Measurements from ENCODE around the gene GSG1. TPM values are rescaled to one million over a fixed set of nuclear protein-coding genes. Genes with fewer than 3 reads are reported as not detected.

Gene GSG1
- total RNA-seq, 1 experiment from 2014 or later: 0.28 TPM

GRCh38 chr12:13041224-13041623 is 62.2 kb downstream of the GSG1 start (continued):
- TF ChIP-seq AR (CRISPR knock-in tag; IDR thresholded peaks at IDR 0.05) (no peak), MYBL2 (CRISPR knock-in tag; IDR thresholded peaks at IDR 0.05) (no peak), ZNF532 (CRISPR knock-in tag; IDR thresholded peaks at IDR 0.05; ENCODE audit: borderline replicate concordance) (no peak), EMX1 (CRISPR knock-in tag; IDR thresholded peaks at IDR 0.05) (no peak)

- ATAC-seq (no peak), DNase-seq (ENCODE audit: low spot score) (no peak)
- Mint-ChIP-seq H3K27me3 (ENCODE audit: low read depth) (peaks cover 15% of the 10 kb centered on the region), H3K27ac (no peak overlapping the region), H3K36me3 (no peaks in the 10 kb centered on the region), H3K9me3 (no peaks in the 10 kb centered on the region), H3K4me3 (no peak overlapping the region), H3K4me1 (peaks cover 19% of the 10 kb centered on the region)
- ChIA-PET CTCF (interaction anchor here (0.6 to 1.8 kb wide), 4 partner anchors 34 to 173 kb away, joined by 4 to 5 read pairs (median 5); no protein-coding TSS in a partner anchor), POLR2A (no interaction called here)
- no peak for TF ChIP-seq ZNF532 (CRISPR knock-in tag; IDR thresholded peaks at IDR 0.05; ENCODE audit: borderline replicate concordance)
- no peak for TF ChIP-seq RELA (CRISPR knock-in tag; IDR thresholded peaks at IDR 0.05; ENCODE audit: borderline replicate concordance)
- no peak for TF ChIP-seq IRF1 (CRISPR knock-in tag; IDR thresholded peaks at IDR 0.05)
- TF ChIP-seq CBFB (CRISPR knock-in tag; IDR thresholded peaks at IDR 0.05; ENCODE audit: low read depth): no peak
- no peak for TF ChIP-seq ZNF671 (CRISPR knock-in tag; IDR thresholded peaks at IDR 0.05)
- TF ChIP-seq ZNF317 (CRISPR knock-in tag; IDR thresholded peaks at IDR 0.05; ENCODE audit: borderline replicate concordance, low read depth): no peak
- TF ChIP-seq CREM (CRISPR knock-in tag; IDR thresholded peaks at IDR 0.05): no peak
- no peak for TF ChIP-seq ETV6 (CRISPR knock-in tag; IDR thresholded peaks at IDR 0.05)
- TF ChIP-seq E2F4 (CRISPR knock-in tag; IDR thresholded peaks at IDR 0.05; ENCODE audit: borderline replicate concordance, low read depth): no peak
- no peak for TF ChIP-seq ATF1 (CRISPR knock-in tag; IDR thresholded peaks at IDR 0.05)
- no peak for TF ChIP-seq OVOL2 (CRISPR knock-in tag; IDR thresholded peaks at IDR 0.05; ENCODE audit: borderline replicate concordance)
- TF ChIP-seq ZNF121 (CRISPR knock-in tag; IDR thresholded peaks at IDR 0.05): no peak
- no peak for TF ChIP-seq SMAD4 (CRISPR knock-in tag; IDR thresholded peaks at IDR 0.05)
- TF ChIP-seq NR3C1 (CRISPR knock-in tag; conservative IDR thresholded peaks at IDR 0.05; ENCODE audit: low read depth): no peak
- TF ChIP-seq HMGXB4 (CRISPR knock-in tag; IDR thresholded peaks at IDR 0.05): no peak
Measured at GRCh38 chr12:13039328-13039956, 64.0 kb downstream of the GSG1 start.

Data from WTC11 (cell line).